ENCODE measurements around the gene CDC7.

The CDC7 gene

DNA sequence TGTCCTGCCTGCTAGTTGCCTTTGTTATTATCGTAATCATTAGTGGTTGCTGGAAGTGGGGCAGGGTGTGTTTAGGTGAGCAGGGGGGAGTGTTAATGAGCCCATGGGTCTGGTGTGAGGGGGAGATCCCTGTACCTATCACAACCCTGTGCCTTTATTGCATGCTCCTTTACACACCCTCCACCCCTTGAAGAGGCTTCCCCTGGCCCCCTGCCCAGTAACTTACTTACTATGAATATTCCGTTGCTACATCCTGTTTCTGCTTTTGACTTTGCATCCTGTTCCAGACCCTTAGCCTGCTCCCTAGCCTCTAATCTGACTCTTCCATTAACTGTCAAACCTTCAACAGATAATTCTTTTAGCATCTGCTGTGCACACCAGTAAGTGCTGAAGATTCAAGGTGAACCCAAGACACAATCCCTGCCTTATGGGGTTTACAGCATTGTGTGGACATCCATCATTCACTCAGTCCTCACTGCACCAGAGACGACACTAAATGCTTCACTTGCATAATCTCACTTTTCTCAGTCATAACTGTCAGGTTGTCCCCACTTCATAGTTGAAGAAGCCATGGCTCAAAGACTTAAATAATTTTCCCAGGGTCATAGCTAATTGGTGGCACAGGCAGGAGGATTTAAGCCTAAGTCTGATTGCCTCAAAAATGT lies 47.9 kb downstream of the CDC7 start:
- no peaks in the 10 kb centered on the region for H3K9me3 ChIP-seq (ENCODE audit: insufficient read depth, low read length)
- no peak for DNase-seq (ENCODE audit: low read depth, low spot score)
- TF ChIP-seq SUZ12 (IDR thresholded peaks at IDR 0.05; ENCODE audit: extremely low read depth, insufficient read depth, insufficient read length): no peak
- no peak for TF ChIP-seq YY1 (IDR thresholded peaks at IDR 0.05; ENCODE audit: insufficient read depth, insufficient read length)
- no peak for TF ChIP-seq ZNF274 (IDR thresholded peaks at IDR 0.05; ENCODE audit: low read depth, low read length)
- H3K4me1 ChIP-seq (ENCODE audit: insufficient read depth, insufficient read length): no peaks in the 10 kb centered on the region
- H3K4me3 ChIP-seq (ENCODE audit: insufficient read length, low read depth): no peak overlapping the region
- no peak overlapping the region for H3K9ac ChIP-seq (ENCODE audit: insufficient read length, low read depth)
- H3K36me3 ChIP-seq (ENCODE audit: insufficient read depth, insufficient read length, low read length): no peaks in the 10 kb centered on the region
- no peaks in the 10 kb centered on the region for H3K27me3 ChIP-seq (ENCODE audit: insufficient read depth, insufficient read length)

GRCh38 chr1:91549041-91549735 lies 48.5 kb downstream of the CDC7 start:
- Histone ChIP-seq H3K9me3 (ENCODE audit: insufficient read depth, low read length) (no peaks in the 10 kb centered on the region), H3K4me3 (ENCODE audit: insufficient read length, low read depth) (no peak overlapping the region), H3K4me1 (ENCODE audit: insufficient read depth, insufficient read length) (no peaks in the 10 kb centered on the region), H3K9ac (ENCODE audit: insufficient read length, low read depth) (no peak overlapping the region), H3K27me3 (ENCODE audit: insufficient read depth, insufficient read length) (no peaks in the 10 kb centered on the region), H3K36me3 (ENCODE audit: insufficient read depth, insufficient read length, low read length) (no peaks in the 10 kb centered on the region)
- no peak for TF ChIP-seq YY1 (IDR thresholded peaks at IDR 0.05; ENCODE audit: insufficient read depth, insufficient read length)
- TF ChIP-seq SUZ12 (IDR thresholded peaks at IDR 0.05; ENCODE audit: extremely low read depth, insufficient read depth, insufficient read length): no peak
- TF ChIP-seq ZNF274 (IDR thresholded peaks at IDR 0.05; ENCODE audit: low read depth, low read length): no peak
- DNase-seq (ENCODE audit: low read depth, low spot score): no peak

GRCh38 chr1:91550961-91551360 lies 50.3 kb downstream of the CDC7 start:
- Histone ChIP-seq H3K4me1 (ENCODE audit: insufficient read depth, insufficient read length) (no peaks in the 10 kb centered on the region), H3K9me3 (ENCODE audit: insufficient read depth, low read length) (no peaks in the 10 kb centered on the region), H3K9ac (ENCODE audit: insufficient read length, low read depth) (no peak overlapping the region), H3K27me3 (ENCODE audit: insufficient read depth, insufficient read length) (no peaks in the 10 kb centered on the region), H3K4me3 (ENCODE audit: insufficient read length, low read depth) (no peak overlapping the region), H3K36me3 (ENCODE audit: insufficient read depth, insufficient read length, low read length) (no peaks in the 10 kb centered on the region)
- TF ChIP-seq ZNF274 (IDR thresholded peaks at IDR 0.05; ENCODE audit: low read depth, low read length) (no peak), SUZ12 (IDR thresholded peaks at IDR 0.05; ENCODE audit: extremely low read depth, insufficient read depth, insufficient read length) (no peak), YY1 (IDR thresholded peaks at IDR 0.05; ENCODE audit: insufficient read depth, insufficient read length) (no peak)
- DNase-seq (ENCODE audit: low read depth, low spot score): no peak

GRCh38 chr1:91552091-91552490 lies 51.4 kb downstream of the CDC7 start:
- TF ChIP-seq ZNF274 (IDR thresholded peaks at IDR 0.05; ENCODE audit: low read depth, low read length) (no peak), SUZ12 (IDR thresholded peaks at IDR 0.05; ENCODE audit: extremely low read depth, insufficient read depth, insufficient read length) (no peak), YY1 (IDR thresholded peaks at IDR 0.05; ENCODE audit: insufficient read depth, insufficient read length) (no peak)
- H3K27me3 ChIP-seq (ENCODE audit: insufficient read depth, insufficient read length): no peaks in the 10 kb centered on the region
- H3K36me3 ChIP-seq (ENCODE audit: insufficient read depth, insufficient read length, low read length): no peaks in the 10 kb centered on the region
- DNase-seq (ENCODE audit: low read depth, low spot score): no peak
- no peaks in the 10 kb centered on the region for H3K4me1 ChIP-seq (ENCODE audit: insufficient read depth, insufficient read length)
- H3K9ac ChIP-seq (ENCODE audit: insufficient read length, low read depth): no peak overlapping the region
- no peaks in the 10 kb centered on the region for H3K9me3 ChIP-seq (ENCODE audit: insufficient read depth, low read length)
- H3K4me3 ChIP-seq (ENCODE audit: insufficient read length, low read depth): no peak overlapping the region

GRCh38 chr1:91552596-91552995 lies 51.9 kb downstream of the CDC7 start:
- Histone ChIP-seq H3K27me3 (ENCODE audit: insufficient read depth, insufficient read length) (no peaks in the 10 kb centered on the region), H3K36me3 (ENCODE audit: insufficient read depth, insufficient read length, low read length) (no peaks in the 10 kb centered on the region), H3K9me3 (ENCODE audit: insufficient read depth, low read length) (no peaks in the 10 kb centered on the region), H3K9ac (ENCODE audit: insufficient read length, low read depth) (no peak overlapping the region), H3K4me3 (ENCODE audit: insufficient read length, low read depth) (no peak overlapping the region), H3K4me1 (ENCODE audit: insufficient read depth, insufficient read length) (no peaks in the 10 kb centered on the region)
- DNase-seq (ENCODE audit: low read depth, low spot score): no peak
- no peak for TF ChIP-seq YY1 (IDR thresholded peaks at IDR 0.05; ENCODE audit: insufficient read depth, insufficient read length)
- no peak for TF ChIP-seq SUZ12 (IDR thresholded peaks at IDR 0.05; ENCODE audit: extremely low read depth, insufficient read depth, insufficient read length)
- no peak for TF ChIP-seq ZNF274 (IDR thresholded peaks at IDR 0.05; ENCODE audit: low read depth, low read length)

GRCh38 chr1:91553177-91553591 lies 52.5 kb downstream of the CDC7 start:
- no peaks in the 10 kb centered on the region for H3K36me3 ChIP-seq (ENCODE audit: insufficient read depth, insufficient read length, low read length)
- no peak overlapping the region for H3K9ac ChIP-seq (ENCODE audit: insufficient read length, low read depth)
- no peak overlapping the region for H3K4me3 ChIP-seq (ENCODE audit: insufficient read length, low read depth)
- TF ChIP-seq YY1 (IDR thresholded peaks at IDR 0.05; ENCODE audit: insufficient read depth, insufficient read length) (no peak), ZNF274 (IDR thresholded peaks at IDR 0.05; ENCODE audit: low read depth, low read length) (no peak), SUZ12 (IDR thresholded peaks at IDR 0.05; ENCODE audit: extremely low read depth, insufficient read depth, insufficient read length) (no peak)
- H3K27me3 ChIP-seq (ENCODE audit: insufficient read depth, insufficient read length): no peaks in the 10 kb centered on the region
- no peaks in the 10 kb centered on the region for H3K9me3 ChIP-seq (ENCODE audit: insufficient read depth, low read length)
- H3K4me1 ChIP-seq (ENCODE audit: insufficient read depth, insufficient read length): no peaks in the 10 kb centered on the region
- DNase-seq (ENCODE audit: low read depth, low spot score): no peak

- TF ChIP-seq SUZ12 (IDR thresholded peaks at IDR 0.05; ENCODE audit: extremely low read depth, insufficient read depth, insufficient read length) (no peak), ZNF274 (IDR thresholded peaks at IDR 0.05; ENCODE audit: low read depth, low read length) (no peak), YY1 (IDR thresholded peaks at IDR 0.05; ENCODE audit: insufficient read depth, insufficient read length) (no peak)
- DNase-seq (ENCODE audit: low read depth, low spot score): no peak
- H3K9me3 ChIP-seq (ENCODE audit: insufficient read depth, low read length): no peaks in the 10 kb centered on the region
- H3K4me3 ChIP-seq (ENCODE audit: insufficient read length, low read depth): no peak overlapping the region
- H3K36me3 ChIP-seq (ENCODE audit: insufficient read depth, insufficient read length, low read length): no peaks in the 10 kb centered on the region
- H3K27me3 ChIP-seq (ENCODE audit: insufficient read depth, insufficient read length): no peaks in the 10 kb centered on the region
- H3K4me1 ChIP-seq (ENCODE audit: insufficient read depth, insufficient read length): no peaks in the 10 kb centered on the region
- no peak overlapping the region for H3K9ac ChIP-seq (ENCODE audit: insufficient read length, low read depth)
Observed at GRCh38 chr1:91555074-91555730, 54.6 kb downstream of the CDC7 start.

All from NT2/D1 (cell line).